Measurements from ENCODE around the gene NR2E3. TPM values are rescaled to one million over a fixed set of nuclear protein-coding genes. Genes with fewer than 3 reads are reported as not detected.
"Not testable (repeated sequence)": the region's sequence is repeated elsewhere in the genome, so short reads cannot be mapped to it uniquely, and the experiment has no call there.

NR2E3 gene
- total RNA-seq, 1 donor from 2014 or later, result 0.16 TPM

DNA sequence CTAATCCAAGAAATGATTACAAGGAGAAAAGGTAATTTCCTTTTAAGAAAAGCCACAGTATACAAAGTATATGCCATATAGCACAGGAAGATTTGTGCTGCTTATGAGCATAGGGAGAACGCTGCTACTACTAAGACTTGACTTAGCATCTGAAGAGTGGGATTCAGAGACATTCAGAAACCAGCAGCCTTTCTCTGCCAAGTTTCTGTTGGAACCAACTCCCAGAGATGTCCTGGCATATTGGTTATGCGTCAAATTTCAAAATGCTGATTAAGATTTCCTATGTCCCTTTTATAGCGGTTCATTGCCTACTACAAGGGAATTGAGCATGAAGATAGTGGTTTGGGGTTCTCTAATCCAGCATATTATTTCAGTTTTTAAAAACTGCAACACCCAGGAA, 4.9 kb downstream of the NR2E3 start:
- DNase-seq, result no peak

DNA sequence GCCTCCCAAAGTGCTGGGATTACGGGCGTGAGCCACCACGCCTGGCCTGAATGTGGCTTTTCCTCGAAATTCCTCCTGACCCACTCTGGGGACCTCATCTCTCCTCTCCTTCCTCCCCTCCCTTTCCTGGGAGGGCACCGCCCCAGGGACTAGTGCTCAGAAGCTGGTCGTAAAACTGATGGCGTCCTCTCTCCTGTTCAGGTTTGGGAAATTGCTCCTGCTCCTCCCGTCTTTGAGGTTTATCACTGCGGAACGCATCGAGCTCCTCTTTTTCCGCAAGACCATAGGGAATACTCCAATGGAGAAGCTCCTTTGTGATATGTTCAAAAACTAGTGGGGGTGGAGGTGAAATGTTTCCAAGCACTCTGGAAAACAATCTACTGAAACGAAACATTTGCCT, 7.0 kb downstream of the NR2E3 start:
- DNase-seq, result no peak

- no peak for DNase-seq
Measured at GRCh38 chr15:71820127-71820526, 9.8 kb downstream of the NR2E3 start.

DNA sequence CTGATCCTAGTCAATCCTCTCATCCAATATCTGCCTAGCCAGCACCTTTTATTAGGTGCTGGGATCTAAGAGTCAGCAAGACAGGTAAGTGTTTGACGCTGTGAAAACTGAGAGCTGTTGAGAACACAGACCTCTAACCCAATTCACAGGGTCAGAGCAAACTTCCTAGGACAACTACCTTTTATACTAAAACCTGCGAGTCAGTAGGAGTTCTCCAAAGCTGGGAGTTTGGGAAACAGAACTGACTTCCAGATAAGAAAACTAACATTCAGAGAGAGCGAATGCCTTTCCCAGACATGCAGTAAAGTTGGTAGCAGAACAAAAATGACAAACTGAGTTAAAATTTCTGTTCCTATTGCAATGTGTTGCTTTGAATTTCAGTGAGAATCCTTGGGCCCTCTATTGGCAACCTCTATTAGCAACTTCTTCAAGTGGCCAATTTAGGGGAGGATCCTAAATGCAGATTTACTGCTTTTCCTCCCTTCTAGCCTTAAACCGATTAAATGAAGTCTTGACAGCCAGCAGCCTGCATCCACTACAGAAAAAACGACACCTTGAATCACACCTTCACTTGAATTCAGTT, 11.3 kb downstream of the NR2E3 start:
- no peak for DNase-seq

DNA sequence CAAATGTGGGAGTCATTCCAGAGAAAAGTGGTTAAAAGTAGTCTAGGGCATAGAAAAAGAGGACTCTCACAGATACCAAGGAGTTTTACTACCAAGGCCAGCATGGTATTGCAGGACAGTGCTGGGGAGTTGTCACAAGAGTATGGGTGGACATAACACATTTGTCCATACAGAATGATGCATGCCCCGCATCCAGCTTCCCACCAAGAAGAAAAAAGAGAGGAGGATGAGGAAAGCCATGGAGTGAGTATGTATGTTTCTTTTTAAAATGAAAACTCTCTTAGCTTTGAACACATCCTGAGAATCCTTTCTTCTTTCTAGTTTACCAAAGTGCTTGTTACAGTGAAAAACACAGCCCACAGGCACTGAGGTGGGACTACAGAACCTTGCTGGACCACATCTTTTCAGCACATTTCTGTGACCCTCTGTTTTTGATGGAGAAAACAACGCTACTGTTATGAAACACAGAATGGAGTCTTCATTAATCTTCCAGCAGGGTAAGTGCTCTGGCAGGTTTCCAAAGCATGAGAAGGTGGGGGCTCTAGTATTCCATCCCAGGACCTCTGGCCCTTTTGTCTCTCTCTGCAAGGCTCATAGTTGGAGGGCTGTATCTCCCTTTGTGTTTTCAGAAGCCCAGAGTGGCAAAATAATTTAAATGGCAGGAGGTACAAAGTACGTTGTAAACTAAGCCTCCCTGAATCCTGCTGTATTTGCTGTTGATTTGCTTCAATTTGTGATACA, 12.7 kb downstream of the NR2E3 start:
- DNase-seq, result no peak

GRCh38 chr15:71823801-71824200, 13.4 kb downstream of the NR2E3 start:
- DNase-seq, result no peak

DNA sequence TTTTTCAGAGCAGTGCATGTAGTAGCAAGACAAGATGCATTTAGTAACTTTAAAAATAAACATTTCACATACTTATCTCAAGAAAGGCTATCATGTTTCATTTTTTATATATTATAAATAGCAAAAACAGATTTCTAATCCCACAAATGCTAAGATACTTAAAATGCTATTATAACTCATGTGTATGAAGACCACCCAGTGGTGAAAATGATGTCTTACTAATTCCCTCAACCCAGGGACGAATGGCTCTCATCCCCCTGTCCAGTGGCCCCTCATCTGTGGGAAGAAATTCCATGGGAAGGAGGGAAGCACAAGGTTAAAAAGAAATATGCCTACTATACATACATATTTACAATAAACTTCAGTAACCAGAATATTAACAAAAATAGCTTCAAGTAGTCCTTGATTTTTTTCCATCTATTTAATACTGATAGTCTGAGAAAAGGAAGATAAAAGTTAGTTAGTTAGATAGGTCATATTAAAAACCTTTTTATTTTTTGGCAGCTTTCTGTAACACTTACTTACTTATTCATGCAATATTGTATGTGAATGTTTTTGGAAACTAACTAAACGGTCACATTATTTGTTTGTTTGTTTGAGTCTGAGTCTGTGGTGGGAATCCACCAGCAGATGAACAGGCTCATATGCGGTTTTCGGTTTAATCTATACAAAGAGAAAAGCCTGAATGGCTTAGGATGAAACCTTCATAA, 14.8 kb downstream of the NR2E3 start:
- DNase-seq, result no peak

GRCh38 chr15:71826196-71826595, 15.8 kb downstream of the NR2E3 start:
- DNase-seq, result no peak

DNA sequence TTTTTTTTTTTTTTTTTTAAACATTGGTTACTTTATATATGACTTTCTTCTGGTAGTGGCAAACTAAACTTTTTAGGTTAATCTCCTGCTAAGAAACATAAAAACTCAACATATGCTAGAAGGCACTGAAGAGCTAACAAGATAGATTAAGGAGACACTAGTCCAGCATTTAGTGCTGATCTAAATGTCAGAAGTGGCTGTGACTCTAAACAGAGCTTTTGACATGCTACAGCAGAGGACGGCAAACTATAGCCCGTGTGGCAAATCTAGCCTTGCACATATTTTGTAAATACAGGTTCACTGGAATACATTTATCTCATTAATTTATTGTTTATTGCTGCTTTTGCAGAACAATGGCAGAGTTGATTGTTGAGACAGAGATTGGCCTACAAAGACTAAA, 20.6 kb downstream of the NR2E3 start:
- no peak for DNase-seq

- no peak for DNase-seq
Measured at GRCh38 chr15:71841563-71841962, 31.2 kb downstream of the NR2E3 start.

- no peak for DNase-seq
Measured at GRCh38 chr15:71844916-71845315, 34.6 kb downstream of the NR2E3 start.

GRCh38 chr15:71853543-71853942, 43.2 kb downstream of the NR2E3 start:
- no peak for DNase-seq

GRCh38 chr15:71858232-71858631, 47.9 kb downstream of the NR2E3 start:
- not testable (repeated sequence) for DNase-seq

Small RNA genes within 50 kb of the gene (small RNA-seq; reads per million reads assigned to genes)
- gene RNA5SP399, result not detected
